ENCODE results near the gene MFAP3L.

GRCh38 chr4:169956091-169956843 is 69.9 kb downstream of the MFAP3L start:
- no peak for TF ChIP-seq EZH2 (IDR thresholded peaks at IDR 0.05; ENCODE audit: low read depth)
- no peak for TF ChIP-seq CTCF (conservative IDR thresholded peaks at IDR 0.05)
